A549 (cell line): ENCODE data around the gene CRYBA4. TPM values are rescaled to one million over a fixed set of nuclear protein-coding genes. Genes with fewer than 3 reads are reported as not detected.

ENCODE experiments used
- ATAC-seq, 2 experiments: fragments of 200-7000 bp in 1 of 2; fragments of >200 bp in 1 of 2; cut with Nextera tagmentation in 1 of 2; cut with Tn5 transposase in 1 of 2; 3 replicates each; pipeline versions ENCODE4 v1.8.0 to v1.9.1; 2018 to 2020; ENCODE audit warnings: mild to moderate bottlenecking in 1 of 2, moderate library complexity in 1 of 2
- CTCF ChIA-PET: fragments of 300-600 bp; sonication (Branson Sonifier 250); formaldehyde crosslinking; extraction: SDS; loops from one replicate; lab custom pipeline; 2021; ENCODE audit warnings: antibody characterized with exemption, inconsistent platforms; lab: Yijun Ruan, JAX
- POLR2A ChIA-PET: fragments of 350-600 bp; formaldehyde crosslinking; extraction: SDS; loops from one replicate; lab custom pipeline; 2021; ENCODE audit warnings: antibody characterized with exemption, inconsistent platforms; lab: Yijun Ruan, JAX
- DNase-seq, 2 experiments: peaks; one replicate each; pipeline versions ENCODE4 v3.0.0 to v3.0.0-alpha.2; 2011 to 2016; ENCODE audit warnings: low read depth in 1 of 2, low spot score in 1 of 2
- FAIRE-seq: peaks from 2 replicates; lab custom pipeline; 2011; peaks lifted over from hg19 to GRCh38; lab: Jason Lieb, UNC
- H3K27ac ChIP-seq, 2 experiments: fragments of >200 bp; sonication (Bioruptor Twin); formaldehyde crosslinking; 3 replicates each; pipeline ENCODE4 v1.5.1; 2016 to 2017
- H3K4me1 ChIP-seq: fragments of >200 bp; sonication (Bioruptor Twin); formaldehyde crosslinking; 3 replicates; pipeline ENCODE4 v1.6.1; 2016
- H3K4me2 ChIP-seq: fragments of >200 bp; sonication (Bioruptor Twin); formaldehyde crosslinking; 3 replicates; pipeline ENCODE4 v1.6.1; 2016
- H3K4me3 ChIP-seq: fragments of >200 bp; sonication (Bioruptor Twin); formaldehyde crosslinking; 3 replicates; pipeline ENCODE4 v1.5.1; 2016
- H3K9me3 ChIP-seq: fragments of >200 bp; sonication (Bioruptor Twin); formaldehyde crosslinking; 3 replicates; pipeline ENCODE4 v1.6.1; 2016
- CBX2 ChIP-seq: fragments of 200-600 bp; sonication (generic); IDR thresholded peaks from 2 replicates; pipeline ENCODE4 v1.6.1; 2016; ENCODE audit warnings: low read depth, mild to moderate bottlenecking, borderline replicate concordance
- CHD2 ChIP-seq: fragments of 150-350 bp; IDR thresholded peaks from 2 replicates; pipeline ENCODE4 v1.6.1; 2014; ENCODE audit warnings: low read length; ENCODE audit not compliant: partially characterized antibody
- EHF ChIP-seq: fragments of 250-450 bp; sonication (Bioruptor Pico); IDR thresholded peaks from 2 replicates; pipeline ENCODE4 v1.5.0; 2020; ENCODE audit warnings: mild to moderate bottlenecking
- GATA3 ChIP-seq: IDR thresholded peaks from 2 replicates; pipeline ENCODE4 v1.6.1; 2012; ENCODE audit warnings: borderline replicate concordance
- HDAC2 ChIP-seq: fragments of 200-600 bp; sonication (generic); IDR thresholded peaks from 2 replicates; pipeline ENCODE4 v1.6.1; 2016
- HOXA7 ChIP-seq: fragments of 250-450 bp; sonication (Bioruptor Pico); IDR thresholded peaks from 2 replicates; pipeline ENCODE4 v1.5.0; 2020; ENCODE audit warnings: mild to moderate bottlenecking, moderate library complexity
- JUN ChIP-seq, 2 experiments: fragments of >200 bp; sonication (Bioruptor Twin); formaldehyde crosslinking; IDR thresholded peaks; 2 replicates in 1 of 2; 3 replicates in 1 of 2; pipeline ENCODE4 v1.6.1; 2016 to 2017
- JUNB ChIP-seq: fragments of >200 bp; sonication (Bioruptor Twin); formaldehyde crosslinking; IDR thresholded peaks from 2 replicates; pipeline ENCODE4 v1.6.1; 2016
- MAZ ChIP-seq: fragments of 150-350 bp; IDR thresholded peaks from 2 replicates; pipeline ENCODE4 v1.6.1; 2014; ENCODE audit warnings: antibody characterized with exemption, low read depth, low read length, borderline replicate concordance
- MYC ChIP-seq: IDR thresholded peaks from 2 replicates; pipeline ENCODE4 v1.6.1; 2012; ENCODE audit warnings: mild to moderate bottlenecking, inconsistent platforms, low read length, improper control_type of control experiment, borderline replicate concordance
- NPAS2 ChIP-seq: fragments of 250-450 bp; sonication (Bioruptor Pico); IDR thresholded peaks from 2 replicates; pipeline ENCODE4 v1.8.0; 2022; ENCODE audit warnings: mild to moderate bottlenecking, moderate library complexity, borderline replicate concordance
- NR3C1 ChIP-seq: fragments of >200 bp; sonication (Bioruptor Twin); formaldehyde crosslinking; IDR thresholded peaks from 3 replicates; pipeline ENCODE4 v1.6.1; 2017
- PHF8 ChIP-seq: fragments of 200-600 bp; sonication (generic); IDR thresholded peaks from 2 replicates; pipeline ENCODE4 v1.6.1; 2016; ENCODE audit warnings: low read depth, mild to moderate bottlenecking, antibody characterized with exemption, moderate library complexity, borderline replicate concordance
- POLR2A ChIP-seq: IDR thresholded peaks from 2 replicates; pipeline ENCODE4 v1.6.1; 2012; ENCODE audit warnings: mild to moderate bottlenecking, low read length
- RAD21 ChIP-seq, 2 experiments: fragments of >200 bp in 1 of 2; sonication (Bioruptor Twin) in 1 of 2; formaldehyde crosslinking in 1 of 2; IDR thresholded peaks in 1 of 2; conservative IDR thresholded peaks in 1 of 2; 2 replicates in 1 of 2; 3 replicates in 1 of 2; pipeline ENCODE4 v1.6.1; 2012 to 2018; ENCODE audit warnings: inconsistent platforms in 1 of 2
- RARB ChIP-seq: fragments of 250-450 bp; sonication (Bioruptor Pico); IDR thresholded peaks from 2 replicates; pipeline ENCODE4 v1.8.0; 2021; ENCODE audit warnings: mild to moderate bottlenecking, moderate library complexity
- RCOR1 ChIP-seq: fragments of 150-350 bp; IDR thresholded peaks from 2 replicates; pipeline ENCODE4 v1.6.1; 2014; ENCODE audit warnings: antibody characterized with exemption, low read length, low read depth
- RFX5 ChIP-seq: fragments of 450-650 bp; IDR thresholded peaks from 2 replicates; pipeline ENCODE4 v1.7.1; 2014; ENCODE audit warnings: antibody characterized with exemption, mild to moderate bottlenecking, moderate library complexity
- SREBF2 ChIP-seq: fragments of 450-650 bp; IDR thresholded peaks from 2 replicates; pipeline ENCODE4 v1.6.1; 2014; ENCODE audit warnings: mild to moderate bottlenecking, moderate library complexity
- ZSCAN20 ChIP-seq: fragments of 250-450 bp; sonication (Bioruptor Pico); IDR thresholded peaks from 2 replicates; pipeline ENCODE4 v1.8.0; 2022; ENCODE audit warnings: mild to moderate bottlenecking, moderate library complexity
- WGBS: methylation state at CpG from one replicate; pipeline ENCODE4 v1.1.6; 2017; ENCODE audit errors: missing lambda C conversion rate; 5-methylcytosine and 5-hydroxymethylcytosine counted together
- polyA plus RNA-seq, 4 experiments: library from polyadenylated mRNA; depleted of rRNA in 3 of 4; stranded (reverse); fragments of >200 nt; fragmentation: RNase III in 1 of 4; extraction: RNeasy Plus Mini Kit Qiagen cat#74134 plus additional on column Dnase treatment in 1 of 4; gene quantifications; 2 replicates in 3 of 4; 3 replicates in 1 of 4; pipeline ENCODE4 v1.2.3, GENCODE V29; 2011 to 2017
- TF ChIP-seq, protein P1 (sequence below): fragments of 450-650 bp; IDR thresholded peaks from 2 replicates; pipeline ENCODE4 v1.6.1; 2014; ENCODE audit warnings: antibody characterized with exemption
- TF ChIP-seq, protein P2 (sequence below): fragments of >200 bp; sonication (Bioruptor Twin); formaldehyde crosslinking; IDR thresholded peaks from 2 replicates; pipeline ENCODE4 v1.6.1; 2016
- TF ChIP-seq, protein P3 (sequence below): fragments of 250-450 bp; sonication (Bioruptor Pico); IDR thresholded peaks from 2 replicates; pipeline ENCODE4 v1.5.0; 2020; ENCODE audit warnings: low read depth, mild to moderate bottlenecking, moderate library complexity
- TF ChIP-seq, protein P4 (sequence below): fragments of >200 bp; sonication (Bioruptor Twin); formaldehyde crosslinking; IDR thresholded peaks from 3 replicates; pipeline ENCODE4 v1.5.1; 2016

CRYBA4 gene
- polyA plus RNA-seq, 2 of the 4 experiments (the other 2 are of a cell fraction): not detected

DNA sequence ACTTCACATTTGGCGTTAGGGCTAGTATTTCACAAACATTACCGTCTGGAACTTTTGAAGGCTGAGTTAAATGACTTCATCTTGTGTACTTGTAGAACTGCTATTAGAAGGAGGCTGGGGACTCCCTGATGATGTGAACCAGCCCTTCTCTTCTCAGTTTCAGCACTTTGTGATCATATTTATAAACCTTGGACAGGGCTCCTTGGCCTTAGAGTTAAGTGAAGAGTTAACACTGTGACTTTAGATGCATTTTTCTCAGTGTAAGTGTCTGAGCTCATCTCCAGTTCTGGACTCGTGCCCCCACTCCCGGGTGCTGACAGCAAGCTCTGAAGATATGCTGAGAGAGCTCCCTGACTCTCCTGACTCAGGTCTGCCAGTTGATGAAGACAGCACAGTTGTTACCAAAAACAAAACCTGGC lies 44.1 kb downstream of the CRYBA4 start:
- DNase-seq: no peak
- TF ChIP-seq CHD2 (no peak), HOXA7 (CRISPR knock-in tag) (no peak), PHF8 (no peak), GATA3 (no peak), EHF (CRISPR knock-in tag) (no peak), SREBF2 (no peak), HDAC2 (no peak), NPAS2 (CRISPR knock-in tag) (no peak), JUN (IDR thresholded peaks at IDR 0.05) (no peak), RARB (no peak), JUNB (no peak)
- TF ChIP-seq, protein P1, sequence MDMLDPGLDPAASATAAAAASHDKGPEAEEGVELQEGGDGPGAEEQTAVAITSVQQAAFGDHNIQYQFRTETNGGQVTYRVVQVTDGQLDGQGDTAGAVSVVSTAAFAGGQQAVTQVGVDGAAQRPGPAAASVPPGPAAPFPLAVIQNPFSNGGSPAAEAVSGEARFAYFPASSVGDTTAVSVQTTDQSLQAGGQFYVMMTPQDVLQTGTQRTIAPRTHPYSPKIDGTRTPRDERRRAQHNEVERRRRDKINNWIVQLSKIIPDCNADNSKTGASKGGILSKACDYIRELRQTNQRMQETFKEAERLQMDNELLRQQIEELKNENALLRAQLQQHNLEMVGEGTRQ: no peak
- TF ChIP-seq, protein P2, sequence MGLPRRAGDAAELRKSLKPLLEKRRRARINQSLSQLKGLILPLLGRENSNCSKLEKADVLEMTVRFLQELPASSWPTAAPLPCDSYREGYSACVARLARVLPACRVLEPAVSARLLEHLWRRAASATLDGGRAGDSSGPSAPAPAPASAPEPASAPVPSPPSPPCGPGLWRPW: no peak
- TF ChIP-seq, protein P3, sequence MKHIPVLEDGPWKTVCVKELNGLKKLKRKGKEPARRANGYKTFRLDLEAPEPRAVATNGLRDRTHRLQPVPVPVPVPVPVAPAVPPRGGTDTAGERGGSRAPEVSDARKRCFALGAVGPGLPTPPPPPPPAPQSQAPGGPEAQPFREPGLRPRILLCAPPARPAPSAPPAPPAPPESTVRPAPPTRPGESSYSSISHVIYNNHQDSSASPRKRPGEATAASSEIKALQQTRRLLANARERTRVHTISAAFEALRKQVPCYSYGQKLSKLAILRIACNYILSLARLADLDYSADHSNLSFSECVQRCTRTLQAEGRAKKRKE (CRISPR knock-in tag): no peak
- TF ChIP-seq, all 56 proteins: peak for 0
- ChIA-PET CTCF (interaction anchor here (0.6 to 2.4 kb wide), 12 partner anchors 10 to 305 kb away, joined by 3 to 10 read pairs (median 4); no protein-coding TSS in a partner anchor), POLR2A (no interaction called here)
- 0 out of 6 replicates have a peak overlapping the region, but pooled peaks of 1 of the 2 experiments have one; percentile 13 for H3K27ac ChIP-seq
- ATAC-seq (no peak; a peak in 1 of 6 replicates), FAIRE-seq (no peak)
- H3K4me2 ChIP-seq: no peak overlapping the region
- no peak overlapping the region for H3K4me3 ChIP-seq
- 52% methylated on average over 4 of the region's 4 CpGs for WGBS
- peaks cover 12% of the 10 kb centered on the region; the same call in 2 of the 3 replicates for H3K4me1 ChIP-seq
- H3K9me3 ChIP-seq: no peaks in the 10 kb centered on the region

DNA sequence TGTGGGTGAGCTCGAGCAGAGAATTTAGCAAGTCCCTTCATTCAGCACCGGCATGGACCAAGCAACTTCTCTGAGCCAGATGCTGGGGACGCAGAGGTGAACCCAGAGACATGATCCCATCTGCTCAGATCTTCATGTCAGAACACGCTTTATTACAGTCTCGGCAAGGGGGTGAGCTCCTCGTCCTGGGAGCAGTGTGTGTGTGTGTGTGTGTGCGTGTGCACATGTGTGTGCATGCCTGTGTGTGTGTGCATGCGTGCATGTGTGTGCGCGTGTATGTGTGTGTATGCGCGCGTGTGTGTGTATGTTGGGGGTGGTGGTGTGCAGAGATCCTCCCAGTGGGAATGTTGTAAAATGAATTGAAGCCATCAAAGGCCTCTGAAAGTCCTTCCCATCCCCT lies 45.4 kb downstream of the CRYBA4 start:
- CTCF ChIA-PET: interaction anchor here (1.0 kb wide), 1 partner anchor 306 kb away, joined by 3 read pairs; no protein-coding TSS in a partner anchor
- Histone ChIP-seq H3K4me1 (peaks cover 10% of the 10 kb centered on the region; the same call in 1 of the 3 replicates), H3K27ac (no peak overlapping the region; a peak in 1 of 6 replicates), H3K4me3 (no peak overlapping the region), H3K9me3 (no peaks in the 10 kb centered on the region), H3K4me2 (no peak overlapping the region)
- POLR2A ChIA-PET: no interaction called here
- TF ChIP-seq GATA3 (no peak), ZSCAN20 (CRISPR knock-in tag) (no peak), EHF (CRISPR knock-in tag) (no peak), MYC (no peak), JUN (IDR thresholded peaks at IDR 0.05) (no peak), MAZ (no peak), RCOR1 (no peak), CBX2 (no peak), RFX5 (no peak)
- TF ChIP-seq, protein P1: no peak
- WGBS: 70% methylated on average over 9 of the region's 13 CpGs
- FAIRE-seq (no peak), DNase-seq (no peak), ATAC-seq (no peak)

DNA sequence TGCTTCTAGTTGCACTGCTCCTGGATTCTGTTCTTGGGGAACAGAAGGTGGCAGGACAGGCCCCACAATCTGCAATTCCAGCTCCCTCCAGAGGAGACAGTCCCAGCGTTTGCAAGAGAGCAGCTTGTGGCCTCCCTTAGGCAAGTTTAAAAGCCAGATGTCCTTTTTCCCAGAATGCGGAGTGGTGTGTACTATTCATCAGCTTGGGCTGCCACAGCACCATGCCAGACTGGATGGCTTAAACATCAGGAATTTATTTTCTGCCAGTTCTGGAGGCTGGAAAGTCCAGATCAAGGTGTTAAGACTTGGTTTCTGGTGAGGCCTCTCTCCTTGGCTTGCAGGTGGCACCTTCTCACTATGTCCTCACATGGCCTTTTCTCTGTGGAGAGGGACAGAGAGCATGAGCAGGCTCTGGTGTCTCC lies 47.3 kb downstream of the CRYBA4 start:
- peak; percentile 51 to 60; a peak in 5 of 6 replicates for ATAC-seq
- Histone ChIP-seq H3K4me1 (peaks cover 17% of the 10 kb centered on the region), H3K27ac (peak overlapping the region in 1 of 2 experiments; percentile 32; a peak in 1 of 6 replicates), H3K4me3 (no peak overlapping the region), H3K4me2 (no peak overlapping the region), H3K9me3 (no peaks in the 10 kb centered on the region)
- WGBS: 31% methylated on average over 2 of the region's 2 CpGs
- no peak for FAIRE-seq
- ChIA-PET CTCF (interaction anchor here (1.0 to 1.2 kb wide), 3 partner anchors 9 to 292 kb away, joined by 3 read pairs; no protein-coding TSS in a partner anchor), POLR2A (no interaction called here)
- TF ChIP-seq JUN (IDR thresholded peaks at IDR 0.05): no peak
- TF ChIP-seq, protein P4, sequence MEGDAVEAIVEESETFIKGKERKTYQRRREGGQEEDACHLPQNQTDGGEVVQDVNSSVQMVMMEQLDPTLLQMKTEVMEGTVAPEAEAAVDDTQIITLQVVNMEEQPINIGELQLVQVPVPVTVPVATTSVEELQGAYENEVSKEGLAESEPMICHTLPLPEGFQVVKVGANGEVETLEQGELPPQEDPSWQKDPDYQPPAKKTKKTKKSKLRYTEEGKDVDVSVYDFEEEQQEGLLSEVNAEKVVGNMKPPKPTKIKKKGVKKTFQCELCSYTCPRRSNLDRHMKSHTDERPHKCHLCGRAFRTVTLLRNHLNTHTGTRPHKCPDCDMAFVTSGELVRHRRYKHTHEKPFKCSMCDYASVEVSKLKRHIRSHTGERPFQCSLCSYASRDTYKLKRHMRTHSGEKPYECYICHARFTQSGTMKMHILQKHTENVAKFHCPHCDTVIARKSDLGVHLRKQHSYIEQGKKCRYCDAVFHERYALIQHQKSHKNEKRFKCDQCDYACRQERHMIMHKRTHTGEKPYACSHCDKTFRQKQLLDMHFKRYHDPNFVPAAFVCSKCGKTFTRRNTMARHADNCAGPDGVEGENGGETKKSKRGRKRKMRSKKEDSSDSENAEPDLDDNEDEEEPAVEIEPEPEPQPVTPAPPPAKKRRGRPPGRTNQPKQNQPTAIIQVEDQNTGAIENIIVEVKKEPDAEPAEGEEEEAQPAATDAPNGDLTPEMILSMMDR: peak; percentile 25
- no peak for TF ChIP-seq POLR2A
- TF ChIP-seq RAD21 (conservative IDR thresholded peaks at IDR 0.05 in 1 of 2, IDR thresholded peaks at IDR 0.05 in 1 of 2): peak; percentile 27 to 45; a peak in 3 of 5 replicates
- TF ChIP-seq CBX2: no peak
- no peak for TF ChIP-seq NR3C1
- peak in 1 of 2 experiments; percentile 76 for DNase-seq
